Inflammatory macrophage (primary cell): Measurements from ENCODE around the gene PTGR2.
"Not testable (repeated sequence)": the region's sequence is repeated elsewhere in the genome, so short reads cannot be mapped to it uniquely, and the experiment has no call there.

Source experiments
- DNase-seq, 2 donors: peaks; one replicate each; pipeline ENCODE4 v3.0.0-alpha.2; 2020 to 2022

PTGR2 gene

DNA sequence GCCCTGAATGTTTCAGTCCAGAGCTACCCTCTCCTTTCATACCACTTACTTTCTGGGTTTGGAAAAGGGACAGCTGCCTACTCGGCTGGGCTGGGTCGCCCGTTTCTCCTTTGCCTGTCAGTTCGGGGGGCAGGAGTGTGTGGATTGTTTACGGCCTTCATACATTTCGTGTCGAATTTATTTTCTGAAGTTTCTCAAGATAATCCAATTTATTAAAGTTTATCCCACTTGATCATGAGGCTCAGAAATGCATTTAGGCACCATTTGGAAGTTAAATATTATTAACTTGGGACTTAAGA, 35.6 kb downstream of the PTGR2 start:
- DNase-seq, result peak in 1 of 2 donors; percentile 11

DNA sequence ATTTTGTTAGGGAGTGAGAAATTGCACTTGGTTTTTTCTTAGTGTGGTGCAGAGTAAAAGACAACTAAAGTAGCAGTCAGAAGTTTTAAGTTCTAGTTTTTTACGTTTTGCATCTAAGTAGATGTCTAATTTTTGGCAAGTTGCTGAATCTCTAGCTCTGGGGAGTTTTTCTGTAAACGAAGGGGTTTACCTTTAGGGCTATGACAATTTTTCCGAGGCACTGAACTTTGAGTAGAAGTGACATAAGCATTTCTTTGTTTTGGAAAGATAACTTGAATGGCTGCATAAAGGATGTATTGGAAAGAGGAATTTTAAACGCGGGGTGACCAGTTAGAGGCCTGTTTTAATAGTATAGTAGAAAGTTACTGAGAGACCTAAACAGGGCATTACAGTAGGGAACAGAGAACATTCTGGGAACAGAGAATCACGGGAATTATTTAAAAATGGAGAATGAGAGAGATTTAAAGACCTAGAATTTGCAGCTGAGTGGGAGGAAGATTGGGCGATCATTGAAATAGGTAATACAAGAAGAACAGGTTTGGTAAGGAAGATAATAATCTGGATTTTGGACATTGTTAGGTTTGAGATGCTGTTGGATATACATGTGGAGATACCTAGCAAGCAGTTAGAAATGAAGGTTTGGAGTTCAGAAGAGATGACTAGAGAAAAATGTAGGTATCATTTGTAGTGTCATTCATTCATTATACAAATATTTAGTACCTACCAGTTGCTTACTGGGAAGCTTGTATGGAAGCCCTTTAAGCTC, 36.2 kb downstream of the PTGR2 start:
- no peak for DNase-seq

GRCh38 chr14:73888460-73888725, 36.8 kb downstream of the PTGR2 start:
- DNase-seq, result peak; percentile 49 to 65

- DNase-seq, result peak; percentile 15 to 48
Observed at GRCh38 chr14:73888971-73889370, 37.3 kb downstream of the PTGR2 start.

- peak; percentile 56 to 66 for DNase-seq
Observed at GRCh38 chr14:73889376-73889775, 37.7 kb downstream of the PTGR2 start.

DNA sequence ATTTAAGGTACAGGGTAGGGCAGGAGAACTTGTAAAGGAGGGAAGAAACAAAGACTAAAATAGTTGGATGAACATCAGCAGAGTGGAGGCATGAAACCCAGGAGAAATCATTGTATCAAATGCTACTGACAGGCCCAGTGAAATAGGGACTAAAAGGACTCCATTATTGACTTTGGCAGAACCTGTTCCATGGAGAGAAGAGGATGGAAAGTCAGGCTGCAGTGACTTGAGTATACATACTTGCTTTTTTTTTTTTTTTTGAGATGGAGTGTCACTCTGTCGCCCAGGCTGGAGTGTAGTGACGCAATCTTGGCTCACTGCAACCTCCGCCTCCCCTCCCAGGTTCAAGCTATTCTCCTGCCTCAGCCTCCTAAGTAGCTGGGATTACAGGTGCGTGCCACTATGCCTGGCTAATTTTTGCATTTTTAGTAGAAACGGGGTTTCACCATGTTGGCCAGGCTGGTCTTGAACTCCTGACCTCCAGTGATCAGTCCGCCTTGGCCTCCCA, 42.6 kb downstream of the PTGR2 start:
- DNase-seq, result not testable (repeated sequence)

GRCh38 chr14:73895939-73896338, 44.3 kb downstream of the PTGR2 start:
- no peak for DNase-seq

- no peak for DNase-seq
Observed at GRCh38 chr14:73896521-73896920, 44.9 kb downstream of the PTGR2 start.

- DNase-seq, result no peak
Observed at GRCh38 chr14:73903028-73903427, 51.4 kb downstream of the PTGR2 start.

DNA sequence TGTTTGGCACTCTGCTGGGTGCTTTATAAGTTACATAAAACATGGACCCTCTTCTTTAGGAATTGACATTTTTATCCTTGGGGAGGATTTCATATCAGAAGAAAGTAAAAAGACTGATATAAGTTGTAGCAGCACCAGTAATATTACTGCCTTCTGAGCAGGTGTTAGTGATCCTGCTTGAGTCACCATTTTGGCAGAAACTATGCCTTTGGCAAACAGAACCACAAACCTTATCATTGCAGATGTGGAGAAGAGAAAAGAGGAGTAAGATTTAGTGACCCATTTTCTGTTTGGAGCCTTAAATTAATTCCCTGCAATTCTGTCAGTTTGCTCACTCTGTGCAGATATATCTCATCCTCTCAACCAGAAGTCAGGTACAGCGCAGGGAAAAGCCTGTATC, 58.0 kb downstream of the PTGR2 start:
- DNase-seq, result no peak

GRCh38 chr14:73913256-73913655, 61.6 kb downstream of the PTGR2 start:
- no peak for DNase-seq

GRCh38 chr14:73916324-73916723, 64.7 kb downstream of the PTGR2 start:
- DNase-seq, result no peak

DNA sequence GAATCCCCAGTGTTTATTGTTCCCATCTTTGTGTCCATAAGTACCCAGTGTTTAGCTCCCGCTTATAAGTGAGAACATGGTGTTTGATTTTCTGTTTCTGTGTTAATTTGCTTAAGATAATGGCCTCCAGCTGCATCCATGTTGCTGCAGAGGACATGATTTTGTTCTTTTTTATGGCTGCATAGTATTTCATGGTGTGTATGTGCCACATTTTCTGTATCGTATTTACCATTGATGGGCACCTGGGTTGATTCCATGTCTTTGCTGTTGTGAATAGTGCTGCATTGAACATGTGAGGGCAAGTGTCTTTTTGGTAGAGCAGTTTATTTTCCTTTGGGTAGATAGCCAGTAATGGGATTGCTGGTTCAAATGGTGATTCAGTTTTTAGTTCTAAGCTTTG, 67.8 kb downstream of the PTGR2 start:
- not testable (repeated sequence) for DNase-seq

- no peak for DNase-seq
Observed at GRCh38 chr14:73924337-73924736, 72.7 kb downstream of the PTGR2 start.
